GM12801 (cell line): Measurements from ENCODE around the gene CRY2.

Source experiments
- CTCF ChIP-seq: IDR thresholded peaks from one replicate; pipeline ENCODE4 v1.5.1; 2011; ENCODE audit warnings: control low read depth; ENCODE audit not compliant: insufficient read length; ENCODE audit errors: extremely low read depth

Gene CRY2

GRCh38 chr11:45855308-45855707, 8.0 kb downstream of the CRY2 start:
- no peak for TF ChIP-seq CTCF

GRCh38 chr11:45856044-45856468, 8.8 kb downstream of the CRY2 start:
- TF ChIP-seq CTCF = no peak

- no peak for TF ChIP-seq CTCF
Measured at GRCh38 chr11:45857961-45858474, 10.7 kb downstream of the CRY2 start.

- TF ChIP-seq CTCF = no peak
Measured at GRCh38 chr11:45858751-45859398, 11.6 kb downstream of the CRY2 start.

GRCh38 chr11:45859661-45860140, 12.4 kb downstream of the CRY2 start:
- TF ChIP-seq CTCF = no peak

- no peak for TF ChIP-seq CTCF
Measured at GRCh38 chr11:45860348-45860747, 13.1 kb downstream of the CRY2 start.

- no peak for TF ChIP-seq CTCF
Measured at GRCh38 chr11:45860764-45861510, 13.7 kb downstream of the CRY2 start.
